Trophoblast cell (in vitro differentiated cells and primary cell): ENCODE measurements around the gene TNFSF18.
A peak's percentile ranks its signal among the peaks of the same experiment; 100 is the strongest.

ENCODE experiments used
- DNase-seq, 2 donors: peaks; one replicate each; pipeline ENCODE4 v3.0.0-alpha.2; 2016
- H2AFZ ChIP-seq: 2 replicates; pipeline ENCODE4 v1.6.1; 2013; ENCODE audit warnings: low read length, moderate library complexity, mild to moderate bottlenecking; ENCODE audit not compliant: insufficient read depth, poor library complexity
- H2AK5ac ChIP-seq: 2 replicates; pipeline ENCODE4 v1.6.1; 2013; ENCODE audit warnings: mild to moderate bottlenecking, low read length
- H2BK120ac ChIP-seq: 2 replicates; pipeline ENCODE4 v1.6.1; 2013; ENCODE audit warnings: low read length, mild to moderate bottlenecking, moderate library complexity; ENCODE audit not compliant: insufficient read depth, poor library complexity
- H2BK12ac ChIP-seq: 2 replicates; pipeline ENCODE4 v1.6.1; 2013; ENCODE audit warnings: mild to moderate bottlenecking, low read length, moderate library complexity
- H2BK5ac ChIP-seq: 2 replicates; pipeline ENCODE4 v1.6.1; 2013; ENCODE audit warnings: low read length, low read depth, moderate library complexity, mild to moderate bottlenecking; ENCODE audit not compliant: poor library complexity
- H3K14ac ChIP-seq: 2 replicates; pipeline ENCODE4 v1.6.1; 2013; ENCODE audit warnings: mild to moderate bottlenecking, low read length
- H3K18ac ChIP-seq: 2 replicates; pipeline ENCODE4 v1.6.1; 2013; ENCODE audit warnings: mild to moderate bottlenecking, low read length
- H3K23ac ChIP-seq: 2 replicates; pipeline ENCODE4 v1.6.1; 2013; ENCODE audit warnings: low read length
- H3K27ac ChIP-seq: 2 replicates; pipeline ENCODE4 v1.5.1; 2013; ENCODE audit warnings: low read depth, mild to moderate bottlenecking, inconsistent platforms, low read length, moderate library complexity
- H3K27me3 ChIP-seq: 2 replicates; pipeline ENCODE4 v1.6.1; 2013; ENCODE audit warnings: inconsistent platforms, mild to moderate bottlenecking, low read length, moderate library complexity; ENCODE audit not compliant: insufficient read depth
- H3K36me3 ChIP-seq, 2 experiments: 1 replicate in 1 of 2; 2 replicates in 1 of 2; pipeline ENCODE4 v1.6.1; 2013; ENCODE audit warnings: low read length in 2 of 2, mild to moderate bottlenecking in 2 of 2, moderate library complexity in 1 of 2; ENCODE audit not compliant: insufficient read depth in 2 of 2, control insufficient read depth in 1 of 2
- H3K4ac ChIP-seq: 2 replicates; pipeline ENCODE4 v1.6.1; 2013; ENCODE audit warnings: low read depth, mild to moderate bottlenecking, low read length, moderate library complexity
- H3K4me1 ChIP-seq, 2 experiments: 1 replicate in 1 of 2; 2 replicates in 1 of 2; pipeline ENCODE4 v1.6.1; 2013; ENCODE audit warnings: low read length in 2 of 2, mild to moderate bottlenecking in 2 of 2, moderate library complexity in 1 of 2; ENCODE audit not compliant: insufficient read depth in 2 of 2, control insufficient read depth in 1 of 2
- H3K4me2 ChIP-seq: 2 replicates; pipeline ENCODE4 v1.6.1; 2013; ENCODE audit warnings: inconsistent platforms, mild to moderate bottlenecking, low read length, moderate library complexity
- H3K4me3 ChIP-seq: 2 replicates; pipeline ENCODE4 v1.5.1; 2013; ENCODE audit warnings: mild to moderate bottlenecking, low read depth, low read length, inconsistent platforms
- H3K79me1 ChIP-seq: one replicate; pipeline ENCODE4 v1.6.1; 2013; ENCODE audit warnings: low read length
- H3K79me2 ChIP-seq: 2 replicates; pipeline ENCODE4 v1.6.1; 2013; ENCODE audit warnings: low read length, mild to moderate bottlenecking; ENCODE audit not compliant: control insufficient read depth, insufficient read depth, poor library complexity
- H3K9ac ChIP-seq: 2 replicates; pipeline ENCODE4 v1.6.1; 2013; ENCODE audit warnings: mild to moderate bottlenecking, low read length
- H3K9me3 ChIP-seq: 2 replicates; pipeline ENCODE4 v1.6.1; 2013; ENCODE audit warnings: low read depth, mild to moderate bottlenecking, control low read depth, inconsistent platforms, low read length; ENCODE audit not compliant: insufficient read depth
- H4K12ac ChIP-seq: 2 replicates; pipeline ENCODE4 v1.6.1; 2013; ENCODE audit warnings: low read depth, mild to moderate bottlenecking, low read length, moderate library complexity
- H4K8ac ChIP-seq: 2 replicates; pipeline ENCODE4 v1.6.1; 2013; ENCODE audit warnings: low read depth, mild to moderate bottlenecking, low read length, moderate library complexity
- H4K91ac ChIP-seq: one replicate; pipeline ENCODE4 v1.6.1; 2013; ENCODE audit warnings: low read depth, mild to moderate bottlenecking, low read length, moderate library complexity
- WGBS: extraction: QIAGEN DNeasy Blood & Tissue Kit; methylation state at CpG from one replicate; pipeline ENCODE4 v1.1.7; 2013; ENCODE audit warnings: missing lambda C conversion rate; ENCODE audit not compliant: insufficient read length, insufficient coverage; ENCODE audit errors: extremely low coverage; 5-methylcytosine and 5-hydroxymethylcytosine counted together

The TNFSF18 gene

DNA sequence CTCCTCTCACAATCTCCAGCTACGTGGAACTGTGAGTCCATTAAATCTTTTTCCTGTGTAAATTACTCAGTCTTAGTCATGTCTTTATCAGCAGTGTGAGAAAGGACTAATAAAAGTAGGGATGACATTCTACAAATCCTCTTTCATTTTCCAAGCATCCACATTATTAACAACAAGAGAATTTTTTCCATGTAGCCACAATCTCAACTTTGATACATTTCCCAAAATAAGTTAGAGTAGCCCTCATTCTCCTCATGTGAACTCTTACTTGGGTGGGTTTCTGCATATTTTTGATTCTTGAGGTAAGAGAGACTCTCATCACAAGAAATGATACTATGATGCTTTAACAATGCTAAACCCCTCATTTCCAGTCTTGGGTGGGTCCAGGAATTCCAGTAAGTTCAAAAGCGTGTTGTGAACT is 52.8 kb downstream of the TNFSF18 start:
- no peak overlapping the region for H2BK120ac ChIP-seq
- H3K9me3 ChIP-seq: no peaks in the 10 kb centered on the region
- H3K27me3 ChIP-seq: no peaks in the 10 kb centered on the region
- H3K4me3 ChIP-seq: no peak overlapping the region
- H4K8ac ChIP-seq: no peak overlapping the region
- no CpG with 5 or more reads among the region's 2 CpGs for WGBS
- H3K23ac ChIP-seq: no peak overlapping the region
- H3K36me3 ChIP-seq: no peaks in the 10 kb centered on the region
- H2AFZ ChIP-seq: no peak overlapping the region
- H4K91ac ChIP-seq: no peak overlapping the region
- H3K4me1 ChIP-seq: no peaks in the 10 kb centered on the region
- H3K14ac ChIP-seq: no peak overlapping the region
- no peak for DNase-seq
- no peak overlapping the region for H4K12ac ChIP-seq
- H3K4me2 ChIP-seq: no peak overlapping the region
- no peak overlapping the region for H3K4ac ChIP-seq
- H3K18ac ChIP-seq: no peak overlapping the region
- no peak overlapping the region for H3K27ac ChIP-seq
- H2BK12ac ChIP-seq: no peak overlapping the region
- H3K9ac ChIP-seq: no peak overlapping the region
- peaks cover 2% of the 10 kb centered on the region for H3K79me1 ChIP-seq
- H3K79me2 ChIP-seq: no peaks in the 10 kb centered on the region
- no peak overlapping the region for H2BK5ac ChIP-seq
- no peak overlapping the region for H2AK5ac ChIP-seq

DNA sequence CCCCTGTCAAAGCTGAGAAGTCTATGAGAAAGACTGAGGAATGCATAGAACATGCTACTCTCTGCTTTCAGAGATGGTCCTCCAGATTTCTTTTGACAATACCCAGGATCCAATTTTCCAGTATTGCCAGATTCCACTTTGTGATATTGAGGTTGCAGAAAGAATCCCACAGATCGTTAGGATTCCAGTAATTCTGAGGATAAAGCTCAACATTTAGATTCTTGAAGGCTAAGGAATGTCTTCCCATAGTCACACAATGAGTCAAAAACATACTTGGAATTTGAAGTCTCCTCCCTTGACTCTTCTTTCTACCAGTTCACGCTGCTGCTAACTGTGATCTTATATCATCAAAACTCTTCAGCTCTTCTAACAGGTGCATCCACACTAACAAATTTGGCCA is 57.1 kb downstream of the TNFSF18 start:
- H4K91ac ChIP-seq: no peak overlapping the region
- no peaks in the 10 kb centered on the region for H3K79me2 ChIP-seq
- H3K4me3 ChIP-seq: no peak overlapping the region
- no CpG with 5 or more reads among the region's 2 CpGs for WGBS
- no peaks in the 10 kb centered on the region for H3K27me3 ChIP-seq
- no peak overlapping the region for H3K23ac ChIP-seq
- H4K8ac ChIP-seq: no peak overlapping the region
- no peak overlapping the region for H2AK5ac ChIP-seq
- H3K4ac ChIP-seq: no peak overlapping the region
- no peak overlapping the region for H2AFZ ChIP-seq
- no peak overlapping the region for H2BK120ac ChIP-seq
- no peak overlapping the region for H2BK5ac ChIP-seq
- peaks cover 4% of the 10 kb centered on the region for H3K79me1 ChIP-seq
- H3K36me3 ChIP-seq: no peaks in the 10 kb centered on the region
- H2BK12ac ChIP-seq: no peak overlapping the region
- H3K9ac ChIP-seq: no peak overlapping the region
- H3K9me3 ChIP-seq: no peaks in the 10 kb centered on the region
- no peak overlapping the region for H3K18ac ChIP-seq
- H3K27ac ChIP-seq: no peak overlapping the region
- H4K12ac ChIP-seq: no peak overlapping the region
- DNase-seq: peak; percentile 40 to 97
- no peak overlapping the region for H3K14ac ChIP-seq
- no peak overlapping the region for H3K4me2 ChIP-seq
- H3K4me1 ChIP-seq: peaks cover 0 to 2% of the 10 kb centered on the region in 2 experiments

DNA sequence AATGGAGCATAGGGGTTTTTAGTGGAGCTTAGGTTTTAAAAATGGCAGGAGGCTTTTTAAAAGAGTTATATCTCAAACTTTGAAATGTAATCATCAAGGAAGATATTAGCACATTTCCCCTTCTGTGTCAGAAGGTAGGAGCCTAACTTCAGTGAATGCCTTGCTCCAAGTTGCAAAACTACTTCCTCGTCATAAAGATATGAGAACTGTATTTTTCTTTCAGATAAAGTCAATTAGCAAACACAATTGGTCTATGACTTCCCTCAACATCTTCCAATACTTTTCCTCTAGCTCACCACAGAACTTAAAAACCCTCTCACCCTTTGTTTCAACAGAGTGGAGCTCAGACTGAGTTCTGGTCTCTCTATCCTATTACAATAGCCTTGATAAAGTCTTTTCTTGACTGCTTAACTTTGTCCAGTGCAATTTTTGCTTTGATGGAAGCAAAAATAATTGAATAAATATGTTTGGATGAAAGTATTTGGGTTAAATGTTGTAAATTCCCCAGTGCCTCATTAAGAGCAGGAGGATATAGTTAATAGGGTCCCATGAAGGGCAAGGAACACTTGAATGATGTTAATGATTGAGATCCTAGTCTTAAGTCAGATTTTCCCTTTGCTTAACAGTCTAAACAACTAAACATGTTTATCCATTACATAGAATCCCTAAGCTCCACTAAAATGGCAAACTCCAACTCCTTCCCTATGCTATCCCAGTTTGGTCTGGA is 58.9 kb downstream of the TNFSF18 start:
- Histone ChIP-seq H2BK12ac (no peak overlapping the region), H3K4ac (no peak overlapping the region), H3K79me2 (no peaks in the 10 kb centered on the region), H4K8ac (no peak overlapping the region), H3K9me3 (no peaks in the 10 kb centered on the region), H4K12ac (no peak overlapping the region), H2AK5ac (no peak overlapping the region), H4K91ac (no peak overlapping the region), H3K36me3 (no peaks in the 10 kb centered on the region), H3K23ac (no peak overlapping the region), H2BK5ac (no peak overlapping the region), H3K18ac (no peak overlapping the region), H3K4me3 (no peak overlapping the region), H2AFZ (no peak overlapping the region), H3K4me2 (no peak overlapping the region), H3K27me3 (no peaks in the 10 kb centered on the region), H3K79me1 (peaks cover 4% of the 10 kb centered on the region), H3K14ac (no peak overlapping the region), H3K27ac (peak overlapping the region; percentile 56), H3K4me1 (peaks cover 0 to 2% of the 10 kb centered on the region in 2 experiments), H2BK120ac (no peak overlapping the region), H3K9ac (no peak overlapping the region)
- no peak for DNase-seq
- no CpG with 5 or more reads among the region's 1 CpG for WGBS

DNA sequence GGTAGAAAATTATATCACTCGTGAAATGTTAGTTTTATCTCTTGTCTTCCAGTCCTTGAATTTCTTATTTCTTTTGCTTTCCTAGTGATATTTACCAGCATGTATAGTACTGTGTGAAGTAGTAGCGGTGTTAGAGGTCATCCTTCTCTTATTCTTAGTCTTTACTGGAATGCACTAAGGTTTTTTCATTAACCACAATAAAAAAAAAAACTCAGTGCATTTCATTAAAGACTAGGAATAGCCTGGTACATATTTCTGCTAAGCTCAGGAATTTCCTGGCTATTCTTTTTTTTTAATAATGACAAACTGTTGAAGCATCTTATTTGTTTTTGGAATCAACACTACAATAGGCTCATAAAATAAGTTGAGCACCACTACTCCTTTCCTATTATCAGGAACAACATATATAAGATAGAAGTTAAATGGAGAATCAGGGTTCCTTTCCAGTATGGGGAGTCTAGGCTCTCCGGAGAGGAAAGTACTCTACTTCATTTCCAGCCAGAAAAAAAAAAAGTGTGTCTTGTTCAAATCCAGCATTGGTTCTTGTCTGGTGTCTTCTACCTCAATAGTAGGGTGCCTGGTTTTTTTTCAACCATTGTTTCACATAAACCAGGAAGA is 60.0 kb downstream of the TNFSF18 start:
- Histone ChIP-seq H2BK5ac (no peak overlapping the region), H3K79me1 (peaks cover 4% of the 10 kb centered on the region), H3K14ac (no peak overlapping the region), H2AK5ac (no peak overlapping the region), H2BK120ac (no peak overlapping the region), H3K18ac (no peak overlapping the region), H2AFZ (no peak overlapping the region), H3K27ac (peak overlapping the region; percentile 56), H3K4me2 (no peak overlapping the region), H3K4ac (no peak overlapping the region), H4K91ac (no peak overlapping the region), H4K12ac (no peak overlapping the region), H3K4me3 (no peak overlapping the region), H3K9me3 (no peaks in the 10 kb centered on the region), H3K4me1 (peaks cover 0 to 2% of the 10 kb centered on the region in 2 experiments), H3K79me2 (no peaks in the 10 kb centered on the region), H3K36me3 (no peaks in the 10 kb centered on the region), H4K8ac (no peak overlapping the region), H2BK12ac (no peak overlapping the region), H3K23ac (no peak overlapping the region), H3K27me3 (no peaks in the 10 kb centered on the region), H3K9ac (no peak overlapping the region)
- no CpG with 5 or more reads among the region's 3 CpGs for WGBS
- no peak for DNase-seq
